ENCODE results near the gene TRMO.

The TRMO gene

GRCh38 chr9:97868859-97869258 is 53.4 kb downstream of the TRMO start:
- no peak for TF ChIP-seq CTCF (IDR thresholded peaks at IDR 0.05; ENCODE audit: low read depth, low read length, missing control alignments)
- Histone ChIP-seq H3K27ac (no peak overlapping the region), H3K36me3 (replicated peaks) (no peaks in the 10 kb centered on the region), H3K4me3 (ENCODE audit: low read depth, low read length) (no peak overlapping the region), H3K27me3 (replicated peaks) (no peaks in the 10 kb centered on the region)
- DNase-seq, result no peak
- in situ Hi-C loops (cut with HindIII; ENCODE audit: low pct_ligation_motif_present, low sequenced_read_pairs), result no loop called here

GRCh38 chr9:97866848-97867247 is 55.5 kb downstream of the TRMO start:
- TF ChIP-seq CTCF (IDR thresholded peaks at IDR 0.05; ENCODE audit: low read depth, low read length, missing control alignments), result no peak
- H3K4me3 ChIP-seq (ENCODE audit: low read depth, low read length), result no peak overlapping the region
- no peak for DNase-seq
- no peak overlapping the region for H3K27ac ChIP-seq
- H3K27me3 ChIP-seq (replicated peaks), result peaks cover 7% of the 10 kb centered on the region
- no peaks in the 10 kb centered on the region for H3K36me3 ChIP-seq (replicated peaks)
- in situ Hi-C loops (cut with HindIII; ENCODE audit: low pct_ligation_motif_present, low sequenced_read_pairs), result no loop called here

- Histone ChIP-seq H3K27me3 (replicated peaks) (peaks cover 11% of the 10 kb centered on the region), H3K4me3 (ENCODE audit: low read depth, low read length) (no peak overlapping the region), H3K27ac (no peak overlapping the region), H3K36me3 (replicated peaks) (no peaks in the 10 kb centered on the region)
- in situ Hi-C loops (cut with HindIII; ENCODE audit: low pct_ligation_motif_present, low sequenced_read_pairs), result no loop called here
- no peak for DNase-seq
- no peak for TF ChIP-seq CTCF (IDR thresholded peaks at IDR 0.05; ENCODE audit: low read depth, low read length, missing control alignments)
Measured at GRCh38 chr9:97866300-97866699, 56.0 kb downstream of the TRMO start.

- H3K4me3 ChIP-seq (ENCODE audit: low read depth, low read length), result no peak overlapping the region
- H3K27me3 ChIP-seq (replicated peaks), result peaks cover 24% of the 10 kb centered on the region
- no peak for DNase-seq
- H3K27ac ChIP-seq, result no peak overlapping the region
- H3K36me3 ChIP-seq (replicated peaks), result no peaks in the 10 kb centered on the region
- TF ChIP-seq CTCF (IDR thresholded peaks at IDR 0.05; ENCODE audit: low read depth, low read length, missing control alignments), result no peak
- in situ Hi-C loops (cut with HindIII; ENCODE audit: low pct_ligation_motif_present, low sequenced_read_pairs), result no loop called here
Measured at GRCh38 chr9:97864396-97864795, 57.9 kb downstream of the TRMO start.

- Histone ChIP-seq H3K27ac (no peak overlapping the region), H3K36me3 (replicated peaks) (no peaks in the 10 kb centered on the region), H3K4me3 (ENCODE audit: low read depth, low read length) (no peak overlapping the region), H3K27me3 (replicated peaks) (peaks cover 33% of the 10 kb centered on the region)
- in situ Hi-C loops (cut with HindIII; ENCODE audit: low pct_ligation_motif_present, low sequenced_read_pairs), result no loop called here
- TF ChIP-seq CTCF (IDR thresholded peaks at IDR 0.05; ENCODE audit: low read depth, low read length, missing control alignments), result no peak
- no peak for DNase-seq
Measured at GRCh38 chr9:97863314-97863713, 59.0 kb downstream of the TRMO start.

- no peak overlapping the region for H3K27ac ChIP-seq
- in situ Hi-C loops (cut with HindIII; ENCODE audit: low pct_ligation_motif_present, low sequenced_read_pairs), result no loop called here
- H3K4me3 ChIP-seq (ENCODE audit: low read depth, low read length), result no peak overlapping the region
- no peak for DNase-seq
- TF ChIP-seq CTCF (IDR thresholded peaks at IDR 0.05; ENCODE audit: low read depth, low read length, missing control alignments), result no peak
- H3K36me3 ChIP-seq (replicated peaks), result no peaks in the 10 kb centered on the region
- H3K27me3 ChIP-seq (replicated peaks), result peaks cover 55% of the 10 kb centered on the region
Measured at GRCh38 chr9:97861148-97861475, 61.2 kb downstream of the TRMO start.
